Measurements from ENCODE around the gene GABRG3.
"Not testable (repeated sequence)": the region's sequence is repeated elsewhere in the genome, so short reads cannot be mapped to it uniquely, and the experiment has no call there.

GABRG3 gene

GRCh38 chr15:27323801-27324200 is 352.8 kb downstream of the GABRG3 start:
- in situ Hi-C loops (cut with MboI; ENCODE audit: low sequenced_read_pairs) = no loop called here

GRCh38 chr15:27324886-27325615 is 354.1 kb downstream of the GABRG3 start:
- in situ Hi-C loops (cut with MboI; ENCODE audit: low sequenced_read_pairs) = no loop called here

GRCh38 chr15:27327467-27328025 is 356.6 kb downstream of the GABRG3 start:
- in situ Hi-C loops (cut with MboI; ENCODE audit: low sequenced_read_pairs) = no loop called here

- in situ Hi-C loops (cut with MboI; ENCODE audit: low sequenced_read_pairs) = no loop called here
These were observed 357.2 kb downstream of the GABRG3 start for GRCh38 chr15:27328186-27328585.

- in situ Hi-C loops (cut with MboI; ENCODE audit: low sequenced_read_pairs) = no loop called here
These were observed 357.6 kb downstream of the GABRG3 start for GRCh38 chr15:27328608-27329007.

- in situ Hi-C loops (cut with MboI; ENCODE audit: low sequenced_read_pairs) = no loop called here
These were observed 359.3 kb downstream of the GABRG3 start for GRCh38 chr15:27330326-27330725.

- in situ Hi-C loops (cut with MboI; ENCODE audit: low sequenced_read_pairs) = no loop called here
These were observed 365.7 kb downstream of the GABRG3 start for GRCh38 chr15:27336676-27337075.

GRCh38 chr15:27339138-27339537 is 368.2 kb downstream of the GABRG3 start:
- in situ Hi-C loops (cut with MboI; ENCODE audit: low sequenced_read_pairs) = no loop called here

- in situ Hi-C loops (cut with MboI; ENCODE audit: low sequenced_read_pairs) = no loop called here
These were observed 370.9 kb downstream of the GABRG3 start for GRCh38 chr15:27341780-27342343.

GRCh38 chr15:27342991-27343390 is 372.0 kb downstream of the GABRG3 start:
- in situ Hi-C loops (cut with MboI; ENCODE audit: low sequenced_read_pairs) = no loop called here

- in situ Hi-C loops (cut with MboI; ENCODE audit: low sequenced_read_pairs) = no loop called here
These were observed 381.2 kb downstream of the GABRG3 start for GRCh38 chr15:27352136-27352535.

- in situ Hi-C loops (cut with MboI; ENCODE audit: low sequenced_read_pairs) = no loop called here
These were observed 382.9 kb downstream of the GABRG3 start for GRCh38 chr15:27353856-27354255.

- in situ Hi-C loops (cut with MboI; ENCODE audit: low sequenced_read_pairs) = no loop called here
These were observed 387.9 kb downstream of the GABRG3 start for GRCh38 chr15:27358751-27359434.

- in situ Hi-C loops (cut with MboI; ENCODE audit: low sequenced_read_pairs) = no loop called here
These were observed 388.6 kb downstream of the GABRG3 start for GRCh38 chr15:27359586-27359985.

GRCh38 chr15:27360316-27360715 is 389.3 kb downstream of the GABRG3 start:
- in situ Hi-C loops (cut with MboI; ENCODE audit: low sequenced_read_pairs) = no loop called here

GRCh38 chr15:27361438-27361837 is 390.5 kb downstream of the GABRG3 start:
- in situ Hi-C loops (cut with MboI; ENCODE audit: low sequenced_read_pairs) = no loop called here

- in situ Hi-C loops (cut with MboI; ENCODE audit: low sequenced_read_pairs) = no loop called here
These were observed 394.5 kb downstream of the GABRG3 start for GRCh38 chr15:27365456-27365855.

GRCh38 chr15:27377391-27377790 is 406.4 kb downstream of the GABRG3 start:
- in situ Hi-C loops (cut with MboI; ENCODE audit: low sequenced_read_pairs) = not testable (repeated sequence)

GRCh38 chr15:27382361-27383025 is 411.5 kb downstream of the GABRG3 start:
- in situ Hi-C loops (cut with MboI; ENCODE audit: low sequenced_read_pairs) = no loop called here

- in situ Hi-C loops (cut with MboI; ENCODE audit: low sequenced_read_pairs) = no loop called here
These were observed 412.7 kb downstream of the GABRG3 start for GRCh38 chr15:27383726-27384125.

GRCh38 chr15:27392163-27392562 is 421.2 kb downstream of the GABRG3 start:
- in situ Hi-C loops (cut with MboI; ENCODE audit: low sequenced_read_pairs) = no loop called here

All from HL-60/S4 treated with retinoic acid at 250 ng/mL for 4 days and 3 days (cell line).